ENCODE results near the gene CFAP410. TPM values are rescaled to one million over a fixed set of nuclear protein-coding genes. Genes with fewer than 3 reads are reported as not detected.

Gene CFAP410
- total RNA-seq, 1 donor from 2014 or later, result 11.2 TPM

DNA sequence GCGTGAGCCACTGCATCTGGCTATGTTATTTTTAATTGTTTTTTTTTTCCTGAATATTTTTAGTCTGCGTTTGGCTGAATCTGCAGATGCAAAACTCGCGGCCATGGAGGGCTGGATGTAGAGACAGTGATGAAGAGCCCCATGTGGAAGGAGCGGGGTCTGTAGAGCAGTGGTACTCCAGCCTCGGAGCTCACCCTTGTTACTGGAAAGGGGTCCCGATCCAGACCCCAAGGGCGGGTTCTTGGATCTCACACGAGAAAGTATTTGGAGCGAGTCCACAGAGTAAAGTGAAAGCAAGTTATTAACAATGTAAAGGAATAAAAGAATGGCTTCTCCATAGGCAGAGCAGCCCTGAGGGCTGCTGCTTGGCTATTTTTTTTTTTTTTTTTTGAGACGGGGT is 17.0 kb upstream of the CFAP410 start:
- DNase-seq (ENCODE audit: low read depth), result no peak
- TF ChIP-seq, protein P1, sequence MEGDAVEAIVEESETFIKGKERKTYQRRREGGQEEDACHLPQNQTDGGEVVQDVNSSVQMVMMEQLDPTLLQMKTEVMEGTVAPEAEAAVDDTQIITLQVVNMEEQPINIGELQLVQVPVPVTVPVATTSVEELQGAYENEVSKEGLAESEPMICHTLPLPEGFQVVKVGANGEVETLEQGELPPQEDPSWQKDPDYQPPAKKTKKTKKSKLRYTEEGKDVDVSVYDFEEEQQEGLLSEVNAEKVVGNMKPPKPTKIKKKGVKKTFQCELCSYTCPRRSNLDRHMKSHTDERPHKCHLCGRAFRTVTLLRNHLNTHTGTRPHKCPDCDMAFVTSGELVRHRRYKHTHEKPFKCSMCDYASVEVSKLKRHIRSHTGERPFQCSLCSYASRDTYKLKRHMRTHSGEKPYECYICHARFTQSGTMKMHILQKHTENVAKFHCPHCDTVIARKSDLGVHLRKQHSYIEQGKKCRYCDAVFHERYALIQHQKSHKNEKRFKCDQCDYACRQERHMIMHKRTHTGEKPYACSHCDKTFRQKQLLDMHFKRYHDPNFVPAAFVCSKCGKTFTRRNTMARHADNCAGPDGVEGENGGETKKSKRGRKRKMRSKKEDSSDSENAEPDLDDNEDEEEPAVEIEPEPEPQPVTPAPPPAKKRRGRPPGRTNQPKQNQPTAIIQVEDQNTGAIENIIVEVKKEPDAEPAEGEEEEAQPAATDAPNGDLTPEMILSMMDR (conservative IDR thresholded peaks at IDR 0.05; ENCODE audit: low read depth, low read length), result no peak
- H3K4me3 ChIP-seq (ENCODE audit: low read depth, low read length), result no peak overlapping the region

DNA sequence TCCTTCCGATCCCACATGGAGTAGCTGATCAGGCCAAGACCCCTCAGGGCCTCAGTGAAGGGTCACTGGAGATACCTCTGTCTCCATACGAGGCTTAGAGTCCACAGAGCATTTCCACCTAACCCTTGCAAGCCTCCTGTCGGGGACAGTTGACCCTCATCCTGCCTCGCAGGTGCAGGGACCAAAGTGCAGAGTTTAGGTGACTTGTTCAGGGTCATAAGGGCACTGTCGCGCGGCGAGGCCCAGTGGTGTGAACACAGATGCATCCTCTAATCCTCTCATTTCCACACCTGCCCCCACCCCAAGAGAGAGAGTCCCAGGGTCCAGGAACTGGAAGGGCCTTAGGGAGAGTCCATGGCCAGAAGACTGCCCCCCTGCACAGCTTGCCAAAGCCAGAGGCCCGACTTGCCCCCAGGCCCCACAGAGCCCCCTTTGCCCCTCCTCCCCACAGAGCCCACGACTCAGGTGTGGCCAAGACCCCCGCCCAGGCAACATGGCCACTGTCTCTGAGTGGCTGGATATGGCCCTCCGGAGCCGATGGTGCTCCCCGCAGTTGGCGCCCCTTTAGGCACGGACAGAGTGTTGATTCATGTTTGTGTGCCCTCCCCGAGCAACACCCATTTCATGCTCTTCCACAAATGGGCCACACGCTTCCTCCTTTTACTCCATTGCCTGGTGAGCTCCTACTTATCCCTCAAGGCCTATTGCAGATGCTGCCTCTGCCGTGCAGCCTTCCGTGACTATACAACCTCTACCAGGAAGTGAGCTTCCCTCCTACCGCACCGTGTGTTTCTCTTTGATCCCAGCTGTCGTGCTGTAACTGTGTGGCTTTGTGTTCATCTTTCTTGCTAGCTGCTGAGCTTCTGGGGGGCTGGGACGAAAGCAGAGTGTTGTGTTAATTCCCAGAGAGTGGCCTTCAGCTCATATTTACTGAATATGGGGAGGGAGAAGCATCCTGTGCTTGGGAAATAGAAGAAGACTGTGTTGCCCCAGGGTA is 15.9 kb upstream of the CFAP410 start:
- H3K4me3 ChIP-seq (ENCODE audit: low read depth, low read length), result no peak overlapping the region
- no peak for DNase-seq (ENCODE audit: low read depth)
- TF ChIP-seq, protein P1 (conservative IDR thresholded peaks at IDR 0.05; ENCODE audit: low read depth, low read length), result no peak

DNA sequence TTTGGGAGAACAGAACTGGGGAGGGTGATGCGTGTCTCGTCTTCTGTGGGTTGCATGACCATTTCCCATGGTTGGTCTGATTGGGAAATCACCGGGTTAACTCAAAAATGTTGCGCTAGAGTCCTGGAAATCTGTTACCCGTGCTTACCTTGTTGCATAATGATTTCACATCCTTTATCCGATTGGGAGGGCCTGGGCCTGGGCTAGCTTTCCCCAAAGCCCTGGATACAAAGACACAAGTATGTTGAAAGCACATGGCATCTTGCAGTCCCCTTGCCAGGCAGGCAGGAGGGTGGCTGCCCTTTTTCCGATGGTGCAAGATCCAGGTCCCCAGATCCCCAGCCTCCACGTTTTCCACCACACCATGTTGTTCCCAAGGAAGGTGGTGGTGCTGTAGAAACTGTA is 14.8 kb upstream of the CFAP410 start:
- DNase-seq (ENCODE audit: low read depth), result no peak
- no peak overlapping the region for H3K4me3 ChIP-seq (ENCODE audit: low read depth, low read length)
- TF ChIP-seq, protein P1 (conservative IDR thresholded peaks at IDR 0.05; ENCODE audit: low read depth, low read length), result no peak

DNA sequence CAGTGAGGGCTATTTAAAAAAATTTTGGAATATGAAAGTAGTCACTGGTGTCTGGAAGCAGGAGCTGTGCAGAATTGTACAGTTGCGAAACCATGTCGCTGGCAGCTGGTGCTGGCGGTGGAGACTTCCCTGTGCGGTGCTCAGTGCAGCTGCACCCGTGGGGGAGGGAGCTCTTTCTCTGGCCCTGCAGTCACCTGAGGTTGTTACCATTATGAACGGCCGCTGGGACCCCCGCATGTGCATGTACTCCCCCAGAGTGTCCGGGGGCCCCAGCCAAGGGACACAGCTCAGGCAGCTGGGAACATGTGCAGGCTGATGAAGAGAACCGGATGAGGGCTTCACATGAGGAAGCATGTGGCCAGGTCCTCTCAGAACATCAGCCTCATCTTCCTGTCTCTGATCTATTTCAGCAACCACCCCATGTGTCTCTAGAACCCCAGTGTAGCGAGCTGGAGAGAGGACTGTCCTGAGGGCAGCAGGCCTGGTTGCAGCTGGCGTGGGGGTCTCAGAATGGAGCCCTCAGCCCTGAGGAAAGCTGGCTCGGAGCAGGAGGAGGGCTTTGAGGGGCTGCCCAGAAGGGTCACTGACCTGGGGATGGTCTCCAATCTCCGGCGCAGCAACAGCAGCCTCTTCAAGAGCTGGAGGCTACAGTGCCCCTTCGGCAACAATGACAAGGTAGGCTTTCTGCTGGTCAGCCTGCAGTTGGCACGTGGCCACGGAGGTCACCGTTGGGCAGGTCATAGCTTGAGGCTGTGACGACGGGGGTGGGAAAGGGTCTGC is 14.2 kb upstream of the CFAP410 start, which contains the start of gene TRPM2:
Gene TRPM2, plus strand, starts transcription at position 431 of the 780 bp plus-strand sequence. Its CDS starts 80 bp downstream, at position 511.
- TF ChIP-seq, protein P1 (conservative IDR thresholded peaks at IDR 0.05; ENCODE audit: low read depth, low read length), result no peak
- DNase-seq (ENCODE audit: low read depth), result no peak
- H3K4me3 ChIP-seq (ENCODE audit: low read depth, low read length), result no peak within 1 kb of the TSS

DNA sequence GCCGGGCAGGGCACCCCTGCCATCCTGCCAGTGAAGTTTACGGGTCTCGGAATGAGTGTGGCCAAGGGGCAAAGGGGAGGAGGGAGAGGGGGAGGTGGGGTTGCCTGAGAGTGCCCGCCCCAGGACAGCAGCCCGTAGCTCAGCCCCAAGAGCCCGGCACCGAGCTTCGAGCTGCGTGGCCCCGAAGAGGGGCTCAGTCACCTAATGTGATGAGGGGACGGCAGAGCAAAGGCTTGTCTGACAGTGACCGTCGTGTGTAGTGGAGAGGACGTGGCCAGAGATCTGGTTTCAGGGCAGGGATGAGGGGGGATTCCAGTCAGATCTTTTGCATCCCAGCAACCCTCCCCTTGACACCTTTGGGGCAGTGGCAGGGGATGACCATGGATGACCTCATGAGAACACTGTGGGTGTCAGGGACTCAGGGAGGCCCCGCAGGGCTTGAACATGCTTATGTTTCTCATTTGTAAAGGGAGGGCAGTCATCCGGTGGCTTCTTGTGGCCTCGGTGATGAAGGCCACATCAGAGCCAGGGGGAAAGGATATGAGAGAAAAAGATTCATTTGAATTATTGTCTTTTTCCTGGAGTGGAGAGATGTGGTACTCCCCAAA is 13.2 kb upstream of the CFAP410 start:
- no peak overlapping the region for H3K4me3 ChIP-seq (ENCODE audit: low read depth, low read length)
- no peak for DNase-seq (ENCODE audit: low read depth)
- TF ChIP-seq, protein P1 (conservative IDR thresholded peaks at IDR 0.05; ENCODE audit: low read depth, low read length), result no peak

DNA sequence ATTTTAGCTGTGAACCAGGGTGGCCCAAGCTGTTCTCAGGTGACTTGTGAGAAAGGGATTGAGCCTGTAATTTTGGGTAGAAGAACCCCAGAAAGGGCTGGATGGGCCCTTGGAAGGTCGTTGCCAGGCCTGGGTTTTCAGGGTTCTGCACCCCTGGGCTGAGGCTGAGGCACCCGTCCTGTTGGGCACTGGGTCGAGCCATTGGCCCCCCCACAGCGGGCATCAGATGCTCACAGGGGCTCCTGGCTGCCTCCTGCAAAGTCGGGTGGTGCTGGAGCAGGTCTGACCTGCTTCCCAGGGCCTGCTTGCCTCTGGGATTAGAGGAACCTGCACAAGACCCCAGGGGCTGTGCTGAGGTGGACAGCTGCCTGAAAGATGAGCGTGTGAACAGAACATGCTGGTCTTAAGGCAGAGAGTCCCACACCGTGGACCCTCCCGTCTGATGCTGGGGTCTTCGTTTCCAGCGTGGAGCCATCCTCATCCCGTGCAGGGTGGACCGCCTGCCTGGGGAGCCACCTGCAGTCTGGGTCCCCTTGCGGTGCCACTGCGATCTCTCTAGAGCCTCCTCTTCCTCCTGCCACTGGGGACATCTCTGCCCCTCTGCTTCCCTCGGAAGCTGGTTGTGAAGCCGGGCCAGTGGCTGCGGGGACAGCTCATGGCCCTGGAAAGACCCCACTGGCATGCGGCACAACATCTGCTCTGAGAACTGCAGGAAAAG is 12.5 kb upstream of the CFAP410 start:
- no peak for DNase-seq (ENCODE audit: low read depth)
- H3K4me3 ChIP-seq (ENCODE audit: low read depth, low read length), result no peak overlapping the region
- TF ChIP-seq, protein P1 (conservative IDR thresholded peaks at IDR 0.05; ENCODE audit: low read depth, low read length), result no peak
